Lower lobe of right lung (tissue), 2 donors: ENCODE results near the gene PLPP7. TPM values are rescaled to one million over a fixed set of nuclear protein-coding genes. Genes with fewer than 3 reads are reported as not detected.
"Not testable (repeated sequence)": the region's sequence is repeated elsewhere in the genome, so short reads cannot be mapped to it uniquely, and the experiment has no call there.

Source experiments
- ATAC-seq, 2 donors: fragments of 200-7000 bp; cut with Tn5 transposase; one replicate each; pipeline ENCODE4 v1.9.1; 2020 to 2022; ENCODE audit warnings: mild to moderate bottlenecking in 2 of 2, moderate library complexity in 2 of 2
- DNase-seq: peaks from one replicate; pipeline ENCODE4 v3.0.0-alpha.2; 2020
- H3K27ac ChIP-seq: fragments of 200-600 bp; one replicate; pipeline ENCODE4 v1.8.0; 2022
- H3K27me3 ChIP-seq: fragments of 200-600 bp; one replicate; pipeline ENCODE4 v1.8.0; 2022; ENCODE audit warnings: low read depth
- H3K36me3 ChIP-seq: fragments of 200-600 bp; one replicate; pipeline ENCODE4 v1.8.0; 2022; ENCODE audit warnings: mild to moderate bottlenecking
- H3K4me1 ChIP-seq: fragments of 200-600 bp; one replicate; pipeline ENCODE4 v1.8.0; 2022
- H3K4me3 ChIP-seq: fragments of 200-600 bp; one replicate; pipeline ENCODE4 v1.8.0; 2022; ENCODE audit warnings: mild to moderate bottlenecking
- H3K9me3 ChIP-seq: fragments of 200-600 bp; one replicate; pipeline ENCODE4 v1.8.0; 2022
- intact Hi-C: fragments of 100-400 bp; cut with DNase I; formaldehyde crosslinking; loops from one replicate; pipeline ENCODE4 v1.11.0; 2022
- total RNA-seq: library from RNA; stranded (reverse); fragmentation: NEBNext Ultra II Directional; extraction: Animal tissue kit (Norgen Biotek cat#: 25700); gene quantifications from one replicate; pipeline ENCODE4 v1.2.1, GENCODE V29; 2021
- TF ChIP-seq, protein P1 (sequence below): fragments of 200-600 bp; IDR thresholded peaks from one replicate; pipeline ENCODE4 v1.8.0; 2022; ENCODE audit warnings: antibody characterized with exemption, mild to moderate bottlenecking
- donor health status: DM: no; HTN: yes; CAD: no; lungs with severe emphysema.

PLPP7 gene
- total RNA-seq, 1 donor from 2014 or later = 1.7 TPM

DNA sequence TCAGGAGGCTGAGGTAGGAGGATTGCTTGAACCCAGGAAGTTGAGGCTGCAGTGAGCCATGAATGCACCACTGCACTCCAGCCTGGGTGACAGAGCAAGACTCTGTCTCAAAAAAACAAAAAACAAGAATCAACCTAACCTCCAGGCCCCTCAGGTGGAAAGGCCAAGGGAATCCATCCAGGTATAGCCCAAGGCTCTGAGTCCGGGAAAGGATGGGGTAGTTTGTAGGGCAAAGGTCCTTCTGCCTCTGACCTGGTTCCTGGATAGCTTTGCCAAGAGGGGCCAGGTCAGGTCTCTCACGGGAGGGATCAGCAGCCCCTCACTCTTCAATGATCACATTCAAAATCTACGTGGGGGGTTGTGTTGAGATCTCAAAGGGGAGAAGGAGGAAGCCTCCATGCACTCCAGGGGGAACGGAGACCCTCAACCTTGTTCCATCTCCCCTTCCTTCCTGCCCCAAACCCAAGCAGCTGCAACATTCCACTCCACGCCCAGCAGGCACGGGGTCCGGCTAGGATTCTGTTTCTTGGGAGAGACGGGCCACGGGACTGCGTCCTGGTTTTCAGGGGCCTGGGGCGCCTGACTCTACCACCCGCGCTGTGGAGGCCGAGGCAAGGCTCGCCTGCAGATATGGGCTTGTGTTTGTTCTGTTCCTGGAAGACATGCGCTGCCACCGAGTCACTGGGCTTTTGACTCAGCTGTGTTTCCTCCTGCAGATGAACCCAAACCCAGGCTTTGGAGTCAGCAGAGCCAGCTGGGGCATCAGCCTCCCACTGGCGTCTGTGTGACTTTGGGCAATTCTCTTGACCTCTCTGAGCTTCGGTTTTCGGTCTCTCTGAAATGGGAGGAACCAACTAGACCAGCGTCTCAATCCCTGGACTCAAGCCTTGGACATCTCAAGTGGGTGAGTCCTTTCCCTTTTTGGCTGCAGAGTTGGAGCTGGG lies 35.5 kb downstream of the PLPP7 start:
- TF ChIP-seq, protein P1, sequence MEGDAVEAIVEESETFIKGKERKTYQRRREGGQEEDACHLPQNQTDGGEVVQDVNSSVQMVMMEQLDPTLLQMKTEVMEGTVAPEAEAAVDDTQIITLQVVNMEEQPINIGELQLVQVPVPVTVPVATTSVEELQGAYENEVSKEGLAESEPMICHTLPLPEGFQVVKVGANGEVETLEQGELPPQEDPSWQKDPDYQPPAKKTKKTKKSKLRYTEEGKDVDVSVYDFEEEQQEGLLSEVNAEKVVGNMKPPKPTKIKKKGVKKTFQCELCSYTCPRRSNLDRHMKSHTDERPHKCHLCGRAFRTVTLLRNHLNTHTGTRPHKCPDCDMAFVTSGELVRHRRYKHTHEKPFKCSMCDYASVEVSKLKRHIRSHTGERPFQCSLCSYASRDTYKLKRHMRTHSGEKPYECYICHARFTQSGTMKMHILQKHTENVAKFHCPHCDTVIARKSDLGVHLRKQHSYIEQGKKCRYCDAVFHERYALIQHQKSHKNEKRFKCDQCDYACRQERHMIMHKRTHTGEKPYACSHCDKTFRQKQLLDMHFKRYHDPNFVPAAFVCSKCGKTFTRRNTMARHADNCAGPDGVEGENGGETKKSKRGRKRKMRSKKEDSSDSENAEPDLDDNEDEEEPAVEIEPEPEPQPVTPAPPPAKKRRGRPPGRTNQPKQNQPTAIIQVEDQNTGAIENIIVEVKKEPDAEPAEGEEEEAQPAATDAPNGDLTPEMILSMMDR = no peak
- H3K27me3 ChIP-seq = no peaks in the 10 kb centered on the region
- no peaks in the 10 kb centered on the region for H3K4me1 ChIP-seq
- H3K27ac ChIP-seq = no peak overlapping the region
- H3K4me3 ChIP-seq = no peak overlapping the region
- DNase-seq (peak; percentile 28), ATAC-seq (no peak)
- no peaks in the 10 kb centered on the region for H3K36me3 ChIP-seq
- intact Hi-C loops = no loop called here
- no peaks in the 10 kb centered on the region for H3K9me3 ChIP-seq

DNA sequence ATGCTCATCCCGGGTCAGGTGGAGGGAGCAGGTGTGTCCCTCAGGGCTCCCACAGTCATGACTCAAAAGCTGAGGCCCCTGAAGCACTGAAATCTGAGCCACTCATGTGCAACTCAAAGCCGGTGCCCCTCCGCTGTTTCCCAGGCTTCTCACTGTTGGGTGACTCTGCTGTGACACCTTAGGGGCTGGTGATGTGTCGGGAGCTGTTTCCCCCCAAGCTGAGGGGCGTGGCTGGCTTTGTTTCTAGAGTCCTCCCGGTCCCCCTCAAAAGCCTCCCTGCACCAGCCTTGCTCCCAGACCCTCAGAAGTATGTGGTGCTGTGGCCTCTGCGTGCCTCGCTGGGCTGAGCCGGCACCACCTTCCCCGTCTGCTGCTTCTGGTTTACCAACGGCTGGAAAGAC lies 39.7 kb downstream of the PLPP7 start:
- no peaks in the 10 kb centered on the region for H3K4me1 ChIP-seq
- ATAC-seq (no peak), DNase-seq (peak; percentile 38)
- intact Hi-C loops = no loop called here
- TF ChIP-seq, protein P1 = no peak
- no peaks in the 10 kb centered on the region for H3K27me3 ChIP-seq
- no peak overlapping the region for H3K4me3 ChIP-seq
- H3K27ac ChIP-seq = no peak overlapping the region
- no peaks in the 10 kb centered on the region for H3K36me3 ChIP-seq
- no peaks in the 10 kb centered on the region for H3K9me3 ChIP-seq

DNA sequence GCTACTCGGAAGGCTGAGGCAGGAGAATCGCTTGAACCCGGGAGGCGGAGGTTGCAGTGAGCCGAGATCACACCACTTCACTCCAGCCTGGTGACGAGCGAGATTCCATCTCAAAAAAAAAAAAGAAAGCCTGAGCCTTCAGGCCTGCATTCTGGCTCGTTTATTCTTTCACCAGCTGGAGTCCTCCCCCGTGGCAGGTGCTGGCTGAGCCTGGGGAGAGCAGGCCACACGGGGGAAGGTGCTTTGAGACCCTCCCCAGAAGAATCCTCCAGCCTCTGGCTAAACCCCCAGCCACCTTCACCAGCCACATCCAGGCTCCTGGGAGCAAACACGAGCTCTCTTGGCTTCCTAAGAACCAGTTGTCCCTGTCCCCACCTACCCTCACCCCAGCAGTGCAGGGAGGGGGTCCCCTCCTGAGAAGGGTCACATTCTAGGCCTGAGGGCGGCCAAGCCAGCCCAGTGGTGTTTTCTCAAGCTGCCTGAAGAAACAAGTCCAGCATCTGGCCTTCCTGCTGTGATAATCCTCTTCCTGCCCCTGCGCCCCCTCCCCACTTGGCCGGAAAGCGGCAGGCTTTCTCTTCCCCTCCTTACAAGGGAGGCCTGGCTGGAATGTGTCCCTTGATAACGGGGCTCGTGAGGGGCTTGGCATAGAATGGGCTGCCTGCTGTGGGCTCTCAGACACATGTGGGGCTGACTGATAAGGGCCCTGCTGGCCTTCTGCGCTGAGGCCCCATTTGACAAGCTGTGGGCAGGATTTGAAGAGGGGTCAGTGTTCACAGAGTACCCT lies 41.5 kb downstream of the PLPP7 start:
- ATAC-seq (no peak), DNase-seq (peak; percentile 27)

DNA sequence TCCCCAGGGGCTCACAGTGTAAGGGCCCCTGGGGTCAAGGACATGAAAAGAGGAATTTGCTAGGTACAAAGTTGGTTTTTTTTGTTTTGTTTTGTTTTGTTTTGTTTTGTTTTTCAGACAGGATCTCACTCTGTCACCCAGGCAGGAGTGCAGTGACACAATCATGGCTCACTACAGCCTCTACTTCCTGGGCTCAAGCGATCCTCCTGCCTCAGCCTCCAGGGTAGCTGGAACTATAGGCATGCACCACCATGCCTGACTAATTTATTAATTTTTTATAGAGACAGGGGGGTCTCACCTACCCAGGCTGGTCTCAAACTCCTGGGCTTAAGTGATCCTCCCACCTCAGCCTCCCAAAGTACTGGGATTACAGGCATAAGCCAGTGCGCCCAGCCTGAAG lies 42.5 kb downstream of the PLPP7 start:
- DNase-seq = peak; percentile 4
- H3K4me1 ChIP-seq, H3K27me3 ChIP-seq, H3K27ac ChIP-seq, intact Hi-C loops, H3K36me3 ChIP-seq, H3K9me3 ChIP-seq, ATAC-seq, H3K4me3 ChIP-seq: not testable (repeated sequence)

More for the DNA sequence above, 41.5 kb downstream of the PLPP7 start:
- H3K36me3 ChIP-seq = no peaks in the 10 kb centered on the region
- H3K9me3 ChIP-seq = no peaks in the 10 kb centered on the region
- no peaks in the 10 kb centered on the region for H3K4me1 ChIP-seq
- no peak overlapping the region for H3K4me3 ChIP-seq
- H3K27me3 ChIP-seq = no peaks in the 10 kb centered on the region
- TF ChIP-seq, protein P1 = no peak
- intact Hi-C loops = no loop called here
- no peak overlapping the region for H3K27ac ChIP-seq

DNA sequence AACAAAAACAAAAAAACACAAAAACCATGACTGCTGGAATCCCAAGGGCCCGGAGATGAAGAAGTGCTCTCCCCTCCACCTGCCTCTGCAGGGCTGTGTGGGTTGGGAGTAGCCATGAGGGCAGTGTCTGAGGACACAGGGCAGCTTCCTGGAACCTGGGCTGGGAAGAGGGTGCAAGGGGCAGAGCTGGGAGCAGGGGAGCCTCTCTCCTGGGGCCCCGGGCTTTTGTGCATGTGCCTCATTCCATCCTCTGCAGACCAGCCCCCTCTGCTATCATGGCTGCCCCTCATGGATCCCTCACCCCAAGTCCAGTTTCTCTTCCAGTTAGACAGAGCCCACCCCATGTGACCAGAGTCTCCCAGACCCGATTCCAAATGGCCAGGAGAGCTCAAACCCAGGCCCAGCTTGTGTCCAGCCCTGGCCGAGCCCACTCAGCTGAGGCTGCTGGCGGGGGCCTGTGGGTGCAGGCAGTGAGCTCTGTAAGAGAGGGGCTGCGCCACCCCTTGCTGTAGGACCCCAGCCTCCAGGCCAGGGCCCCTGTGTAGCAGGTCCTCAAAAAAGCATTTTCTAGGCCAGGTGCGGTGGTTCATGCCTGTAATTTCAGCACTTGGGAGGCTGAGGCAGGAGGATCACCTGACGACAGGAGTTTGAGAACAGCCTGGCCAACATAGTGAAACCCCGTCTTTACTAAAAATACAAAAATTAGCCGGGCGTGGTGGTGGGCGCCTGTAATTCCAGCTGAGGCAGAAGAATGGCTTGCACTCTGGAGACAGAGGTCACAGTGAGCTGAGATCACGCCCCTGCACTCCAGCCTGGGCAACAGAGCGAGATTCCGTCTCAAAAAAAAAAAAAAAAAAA lies 44.5 kb downstream of the PLPP7 start:
- peak; percentile 20 for DNase-seq
- H3K36me3 ChIP-seq = no peaks in the 10 kb centered on the region
- no peaks in the 10 kb centered on the region for H3K27me3 ChIP-seq
- no peaks in the 10 kb centered on the region for H3K9me3 ChIP-seq
- intact Hi-C loops = no loop called here
- H3K4me3 ChIP-seq = no peak overlapping the region
- ATAC-seq = no peak
- no peaks in the 10 kb centered on the region for H3K4me1 ChIP-seq
- no peak overlapping the region for H3K27ac ChIP-seq
- TF ChIP-seq, protein P1 = no peak
